ENCODE results near the gene FANCC.

The FANCC gene

GRCh38 chr9:95103871-95104580, 213.5 kb downstream of the FANCC start:
- TF ChIP-seq CTCF (conservative IDR thresholded peaks at IDR 0.05; ENCODE audit: low read depth) = no peak
- no peak for DNase-seq (ENCODE audit: low spot score)
- POLR2A ChIA-PET (ENCODE audit: low non-redundant PET) = interaction anchor here (0.5 kb wide), 1 partner anchor 11 kb away, joined by 3 read pairs; no protein-coding TSS in a partner anchor
- peak overlapping the region; percentile 98 for H3K27ac ChIP-seq
- CTCF ChIA-PET = no interaction called here

- ChIA-PET POLR2A (ENCODE audit: low non-redundant PET) (interaction anchor here (0.5 kb wide), 1 partner anchor 11 kb away, joined by 3 read pairs; no protein-coding TSS in a partner anchor), CTCF (interaction anchor here (0.7 to 2.6 kb wide), 3 partner anchors 17 to 58 kb away, joined by 3 to 9 read pairs (median 5); no protein-coding TSS in a partner anchor)
- no peak for DNase-seq (ENCODE audit: low spot score)
- H3K27ac ChIP-seq = peak overlapping the region; percentile 98
- no peak for TF ChIP-seq CTCF (conservative IDR thresholded peaks at IDR 0.05; ENCODE audit: low read depth)
Observed at GRCh38 chr9:95103281-95103771, 214.2 kb downstream of the FANCC start.

DNA sequence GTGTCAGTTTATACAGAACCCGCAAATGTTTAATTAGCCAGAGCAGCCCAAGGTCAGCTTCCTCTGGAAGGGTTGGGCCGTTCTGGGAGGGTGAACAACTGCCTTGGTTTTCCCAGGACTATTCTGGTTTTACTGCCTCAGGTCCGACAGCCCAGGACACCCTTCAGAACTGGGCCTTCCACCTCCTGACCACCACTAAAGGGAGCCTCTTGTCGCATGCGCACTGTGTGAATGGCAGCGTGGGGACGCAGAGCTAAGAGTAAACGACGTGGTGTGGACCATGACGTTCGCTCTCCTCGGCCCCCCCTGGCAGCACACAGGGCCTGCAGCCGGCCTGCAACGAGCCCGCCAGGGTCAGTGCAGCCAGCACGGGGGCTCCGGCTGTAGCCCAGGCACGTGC, 214.9 kb downstream of the FANCC start:
- CTCF ChIA-PET = interaction anchor here (0.6 to 2.6 kb wide), 4 partner anchors 25 to 1118 kb away, joined by 3 to 9 read pairs (median 4); no protein-coding TSS in a partner anchor

DNA sequence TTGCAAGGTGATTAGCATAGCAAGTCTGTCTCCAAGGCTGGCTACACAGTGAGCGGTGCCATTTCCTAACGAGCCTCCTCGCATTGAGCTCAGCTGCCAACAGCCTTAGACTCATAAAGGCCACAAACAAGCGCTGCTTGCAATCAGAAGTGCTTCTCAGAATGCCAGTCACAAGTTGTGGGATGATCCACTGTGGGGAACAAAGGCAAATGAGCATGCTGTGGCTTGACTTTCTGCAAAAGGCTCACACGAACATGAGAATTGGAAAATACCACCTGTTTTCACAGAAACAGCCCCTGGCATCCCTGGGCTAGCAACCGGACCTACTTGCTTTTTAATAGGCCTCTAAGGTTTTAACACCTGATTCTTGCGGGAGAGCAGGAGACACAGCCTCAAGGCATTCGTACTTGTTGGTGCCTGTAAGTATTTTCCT, 215.5 kb downstream of the FANCC start:
- H3K27ac ChIP-seq = peak overlapping the region; percentile 98
- POLR2A ChIA-PET (ENCODE audit: low non-redundant PET) = no interaction called here
- peak; percentile 96 for DNase-seq (ENCODE audit: low spot score)
- CTCF ChIA-PET = interaction anchor here (0.6 to 2.6 kb wide), 4 partner anchors 25 to 1118 kb away, joined by 3 to 9 read pairs (median 4); no protein-coding TSS in a partner anchor
- no peak for TF ChIP-seq CTCF (conservative IDR thresholded peaks at IDR 0.05; ENCODE audit: low read depth)

More for the DNA sequence above, 214.9 kb downstream of the FANCC start:
- no peak for TF ChIP-seq CTCF (conservative IDR thresholded peaks at IDR 0.05; ENCODE audit: low read depth)
- peak; percentile 48 for DNase-seq (ENCODE audit: low spot score)
- POLR2A ChIA-PET (ENCODE audit: low non-redundant PET) = no interaction called here
- H3K27ac ChIP-seq = peak overlapping the region; percentile 98

GRCh38 chr9:95101326-95101725, 216.2 kb downstream of the FANCC start:
- no peak for DNase-seq (ENCODE audit: low spot score)
- CTCF ChIA-PET = interaction anchor here (2.6 kb wide), 1 partner anchor 26 kb away, joined by 9 read pairs; no protein-coding TSS in a partner anchor
- H3K27ac ChIP-seq = peak overlapping the region; percentile 98
- TF ChIP-seq CTCF (conservative IDR thresholded peaks at IDR 0.05; ENCODE audit: low read depth) = no peak
- POLR2A ChIA-PET (ENCODE audit: low non-redundant PET) = no interaction called here

GRCh38 chr9:95100071-95100627, 217.4 kb downstream of the FANCC start:
- POLR2A ChIA-PET (ENCODE audit: low non-redundant PET) = interaction anchor here (0.6 kb wide), 1 partner anchor 11 kb away, joined by 3 read pairs; no protein-coding TSS in a partner anchor
- CTCF ChIA-PET = interaction anchor here (0.7 to 1.1 kb wide), 2 partner anchors 12 to 227 kb away, joined by 3 to 6 read pairs; no protein-coding TSS in a partner anchor
- no peak for TF ChIP-seq CTCF (conservative IDR thresholded peaks at IDR 0.05; ENCODE audit: low read depth)
- DNase-seq (ENCODE audit: low spot score) = peak; percentile 71
- H3K27ac ChIP-seq = peak overlapping the region; percentile 98

Data from RWPE1 (cell line).